Mucosa of rectum (tissue), 2 donors: ENCODE measurements around the gene PRRT1B.
"Not testable (repeated sequence)": the region's sequence is repeated elsewhere in the genome, so short reads cannot be mapped to it uniquely, and the experiment has no call there.

Source experiments
- H3K27ac ChIP-seq, 2 donors: one replicate each; pipeline ENCODE4 v1.7.0; 2013; ENCODE audit warnings: inconsistent platforms in 2 of 2, low read depth in 2 of 2, low read length in 2 of 2
- H3K27me3 ChIP-seq, 2 donors: one replicate each; pipeline ENCODE4 v1.7.0; 2013; ENCODE audit warnings: low read length in 2 of 2; ENCODE audit not compliant: control insufficient read depth in 2 of 2, insufficient read depth in 2 of 2
- H3K36me3 ChIP-seq, 2 donors: one replicate each; pipeline ENCODE4 v1.7.0; 2013; ENCODE audit warnings: low read length in 2 of 2; ENCODE audit not compliant: control insufficient read depth in 2 of 2, insufficient read depth in 2 of 2
- H3K4me1 ChIP-seq, 2 donors: one replicate each; pipeline ENCODE4 v1.7.0; 2013; ENCODE audit warnings: low read length in 2 of 2, mild to moderate bottlenecking in 1 of 2; ENCODE audit not compliant: control insufficient read depth in 2 of 2, insufficient read depth in 2 of 2
- H3K4me3 ChIP-seq, 2 donors: one replicate each; pipeline ENCODE4 v1.7.0; 2013; ENCODE audit warnings: low read length in 2 of 2
- H3K9ac ChIP-seq, 2 donors: one replicate each; pipeline ENCODE4 v1.7.0; 2013; ENCODE audit warnings: low read length in 2 of 2, low read depth in 1 of 2, mild to moderate bottlenecking in 1 of 2
- H3K9me3 ChIP-seq, 2 donors: one replicate each; pipeline ENCODE4 v1.7.0; 2013; ENCODE audit warnings: low read length in 2 of 2; ENCODE audit not compliant: control insufficient read depth in 2 of 2
- donor health status: healthy.
- donor health status: Normal muscosa, but diverticular disease.

PRRT1B gene

GRCh38 chr9:131511416-131511815 is 33.9 kb upstream of the PRRT1B start:
- Histone ChIP-seq H3K27ac (no peak overlapping the region), H3K27me3 (no peaks in the 10 kb centered on the region), H3K36me3 (peaks cover 43 to 47% of the 10 kb centered on the region in 2 donors), H3K9ac (no peak overlapping the region), H3K9me3 (no peaks in the 10 kb centered on the region), H3K4me3 (no peak overlapping the region), H3K4me1 (no peaks in the 10 kb centered on the region)

- Histone ChIP-seq H3K36me3 (peaks cover 46 to 52% of the 10 kb centered on the region in 2 donors), H3K9ac (no peak overlapping the region), H3K4me1 (no peaks in the 10 kb centered on the region), H3K27me3 (no peaks in the 10 kb centered on the region), H3K27ac (no peak overlapping the region), H3K9me3 (no peaks in the 10 kb centered on the region), H3K4me3 (no peak overlapping the region)
Measured at GRCh38 chr9:131511880-131512279, 33.4 kb upstream of the PRRT1B start.

GRCh38 chr9:131513177-131513576 is 32.1 kb upstream of the PRRT1B start:
- H3K9me3 ChIP-seq: no peaks in the 10 kb centered on the region
- H3K27ac ChIP-seq: no peak overlapping the region
- no peak overlapping the region for H3K4me3 ChIP-seq
- H3K4me1 ChIP-seq: no peaks in the 10 kb centered on the region
- H3K36me3 ChIP-seq: peaks cover 42 to 53% of the 10 kb centered on the region in 2 donors
- no peak overlapping the region for H3K9ac ChIP-seq
- H3K27me3 ChIP-seq: no peaks in the 10 kb centered on the region

GRCh38 chr9:131515559-131516031 is 29.7 kb upstream of the PRRT1B start:
- not testable (repeated sequence) for H3K4me1 ChIP-seq, H3K27ac ChIP-seq, H3K4me3 ChIP-seq, H3K9me3 ChIP-seq, H3K9ac ChIP-seq, H3K27me3 ChIP-seq
- H3K36me3 ChIP-seq: peaks cover 62 to 64% of the 10 kb centered on the region in 2 donors

- Histone ChIP-seq H3K36me3 (peaks cover 61 to 62% of the 10 kb centered on the region in 2 donors), H3K9ac (no peak overlapping the region), H3K27me3 (no peaks in the 10 kb centered on the region), H3K9me3 (no peaks in the 10 kb centered on the region), H3K4me1 (no peaks in the 10 kb centered on the region), H3K27ac (no peak overlapping the region), H3K4me3 (no peak overlapping the region)
Measured at GRCh38 chr9:131516100-131516499, 29.2 kb upstream of the PRRT1B start.

GRCh38 chr9:131516930-131517329 is 28.4 kb upstream of the PRRT1B start:
- H3K9ac ChIP-seq: no peak overlapping the region
- H3K27ac ChIP-seq: no peak overlapping the region
- peaks cover 62 to 63% of the 10 kb centered on the region in 2 donors for H3K36me3 ChIP-seq
- no peaks in the 10 kb centered on the region for H3K27me3 ChIP-seq
- H3K9me3 ChIP-seq: no peaks in the 10 kb centered on the region
- H3K4me3 ChIP-seq: no peak overlapping the region
- no peaks in the 10 kb centered on the region for H3K4me1 ChIP-seq

- Histone ChIP-seq H3K36me3 (peaks cover 63 to 65% of the 10 kb centered on the region in 2 donors), H3K27ac (no peak overlapping the region), H3K9ac (no peak overlapping the region), H3K4me1 (no peaks in the 10 kb centered on the region), H3K4me3 (no peak overlapping the region), H3K9me3 (no peaks in the 10 kb centered on the region), H3K27me3 (no peaks in the 10 kb centered on the region)
Measured at GRCh38 chr9:131517761-131518190, 27.5 kb upstream of the PRRT1B start.

GRCh38 chr9:131518553-131518952 is 26.8 kb upstream of the PRRT1B start:
- H3K4me3 ChIP-seq: no peak overlapping the region
- no peaks in the 10 kb centered on the region for H3K4me1 ChIP-seq
- H3K9ac ChIP-seq: no peak overlapping the region
- no peak overlapping the region for H3K27ac ChIP-seq
- no peaks in the 10 kb centered on the region for H3K9me3 ChIP-seq
- H3K27me3 ChIP-seq: no peaks in the 10 kb centered on the region
- peaks cover 66% of the 10 kb centered on the region in 2 donors for H3K36me3 ChIP-seq

GRCh38 chr9:131520503-131520902 is 24.8 kb upstream of the PRRT1B start:
- no peak overlapping the region for H3K27ac ChIP-seq
- no peaks in the 10 kb centered on the region for H3K4me1 ChIP-seq
- no peaks in the 10 kb centered on the region for H3K27me3 ChIP-seq
- no peak overlapping the region for H3K9ac ChIP-seq
- H3K4me3 ChIP-seq: no peak overlapping the region
- no peaks in the 10 kb centered on the region for H3K9me3 ChIP-seq
- H3K36me3 ChIP-seq: peaks cover 73 to 76% of the 10 kb centered on the region in 2 donors

- Histone ChIP-seq H3K27me3 (no peaks in the 10 kb centered on the region), H3K4me3 (no peak overlapping the region), H3K9ac (no peak overlapping the region), H3K4me1 (no peaks in the 10 kb centered on the region), H3K9me3 (no peaks in the 10 kb centered on the region), H3K36me3 (peaks cover 72 to 76% of the 10 kb centered on the region in 2 donors), H3K27ac (no peak overlapping the region)
Measured at GRCh38 chr9:131521203-131521602, 24.1 kb upstream of the PRRT1B start.

GRCh38 chr9:131521822-131522221 is 23.5 kb upstream of the PRRT1B start:
- Histone ChIP-seq H3K4me1 (no peaks in the 10 kb centered on the region), H3K4me3 (no peak overlapping the region), H3K9me3 (no peaks in the 10 kb centered on the region), H3K27me3 (no peaks in the 10 kb centered on the region), H3K9ac (no peak overlapping the region), H3K27ac (no peak overlapping the region), H3K36me3 (peaks cover 74 to 77% of the 10 kb centered on the region in 2 donors)
